Gastrocnemius medialis (tissue), 4 donors: ENCODE measurements around the gene PHF12.

Source experiments
- POLR2A ChIP-seq, 2 donors: fragments of 450-650 bp; IDR thresholded peaks; one replicate each; pipeline ENCODE4 v1.6.1; 2017; ENCODE audit warnings: antibody characterized with exemption in 2 of 2, mild to moderate bottlenecking in 2 of 2, moderate library complexity in 2 of 2
- TF ChIP-seq, protein P1 (sequence below), 5 experiments: fragments of 450-650 bp in 3 of 5; fragments of 200-600 bp in 2 of 5; sonication (generic) in 2 of 5; IDR thresholded peaks in 4 of 5; conservative IDR thresholded peaks in 1 of 5; 1 replicate in 4 of 5; 2 replicates in 1 of 5; pipeline ENCODE4 v1.5.1; 2016 to 2019; ENCODE audit warnings: antibody characterized with exemption in 5 of 5, mild to moderate bottlenecking in 3 of 5, moderate library complexity in 3 of 5

- TF ChIP-seq, protein P1, sequence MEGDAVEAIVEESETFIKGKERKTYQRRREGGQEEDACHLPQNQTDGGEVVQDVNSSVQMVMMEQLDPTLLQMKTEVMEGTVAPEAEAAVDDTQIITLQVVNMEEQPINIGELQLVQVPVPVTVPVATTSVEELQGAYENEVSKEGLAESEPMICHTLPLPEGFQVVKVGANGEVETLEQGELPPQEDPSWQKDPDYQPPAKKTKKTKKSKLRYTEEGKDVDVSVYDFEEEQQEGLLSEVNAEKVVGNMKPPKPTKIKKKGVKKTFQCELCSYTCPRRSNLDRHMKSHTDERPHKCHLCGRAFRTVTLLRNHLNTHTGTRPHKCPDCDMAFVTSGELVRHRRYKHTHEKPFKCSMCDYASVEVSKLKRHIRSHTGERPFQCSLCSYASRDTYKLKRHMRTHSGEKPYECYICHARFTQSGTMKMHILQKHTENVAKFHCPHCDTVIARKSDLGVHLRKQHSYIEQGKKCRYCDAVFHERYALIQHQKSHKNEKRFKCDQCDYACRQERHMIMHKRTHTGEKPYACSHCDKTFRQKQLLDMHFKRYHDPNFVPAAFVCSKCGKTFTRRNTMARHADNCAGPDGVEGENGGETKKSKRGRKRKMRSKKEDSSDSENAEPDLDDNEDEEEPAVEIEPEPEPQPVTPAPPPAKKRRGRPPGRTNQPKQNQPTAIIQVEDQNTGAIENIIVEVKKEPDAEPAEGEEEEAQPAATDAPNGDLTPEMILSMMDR (IDR thresholded peaks at IDR 0.05 in 4 of 5, conservative IDR thresholded peaks at IDR 0.05 in 1 of 5), result no peak
- TF ChIP-seq POLR2A (IDR thresholded peaks at IDR 0.05), result no peak
Observed at GRCh38 chr17:28928061-28928460, 23.3 kb downstream of the PHF12 start.
